Middle frontal gyrus (tissue), 1 donor: ENCODE measurements around the gene SLC16A3.
A peak's percentile ranks its signal among the peaks of the same experiment; 100 is the strongest.

Source experiments
- DNase-seq: peaks from one replicate; pipeline ENCODE4 v3.0.0-alpha.2; 2015; ENCODE audit warnings: low spot score; ENCODE audit errors: extremely low spot score

Gene SLC16A3

DNA sequence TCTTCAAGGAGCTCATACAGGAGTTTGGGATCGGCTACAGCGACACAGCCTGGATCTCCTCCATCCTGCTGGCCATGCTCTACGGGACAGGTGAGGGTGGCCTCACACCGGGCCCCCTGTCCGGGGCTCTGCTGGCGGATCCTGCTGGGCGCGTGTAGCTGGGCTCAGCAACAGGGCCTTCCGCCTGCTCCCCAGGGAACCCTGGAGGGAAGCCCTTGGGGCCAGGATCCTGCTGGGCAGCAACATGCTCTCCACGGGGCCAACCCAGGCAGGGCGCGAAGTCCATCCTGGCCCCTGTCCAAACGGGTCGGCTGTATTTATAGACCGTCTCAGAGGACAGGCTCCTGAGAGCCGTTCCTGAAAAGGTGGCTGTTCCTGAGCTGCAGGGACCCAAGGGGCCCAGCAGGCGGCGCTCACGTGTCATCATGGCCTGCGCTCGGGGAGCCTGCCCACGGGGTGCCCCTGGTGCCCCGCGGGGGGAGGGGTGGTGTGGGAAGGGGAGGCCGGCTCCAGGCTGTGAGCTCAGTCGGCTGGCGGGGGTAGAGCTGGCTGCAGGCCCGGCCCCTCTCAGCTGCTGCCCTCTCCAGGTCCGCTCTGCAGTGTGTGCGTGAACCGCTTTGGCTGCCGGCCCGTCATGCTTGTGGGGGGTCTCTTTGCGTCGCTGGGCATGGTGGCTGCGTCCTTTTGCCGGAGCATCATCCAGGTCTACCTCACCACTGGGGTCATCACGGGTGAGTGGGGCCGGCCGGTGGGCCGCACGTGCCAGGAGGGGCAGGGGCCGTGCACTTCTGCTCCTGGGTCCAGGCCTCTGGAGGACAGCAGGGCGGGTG is 7.5 kb downstream of the SLC16A3 start:
- no peak for DNase-seq

DNA sequence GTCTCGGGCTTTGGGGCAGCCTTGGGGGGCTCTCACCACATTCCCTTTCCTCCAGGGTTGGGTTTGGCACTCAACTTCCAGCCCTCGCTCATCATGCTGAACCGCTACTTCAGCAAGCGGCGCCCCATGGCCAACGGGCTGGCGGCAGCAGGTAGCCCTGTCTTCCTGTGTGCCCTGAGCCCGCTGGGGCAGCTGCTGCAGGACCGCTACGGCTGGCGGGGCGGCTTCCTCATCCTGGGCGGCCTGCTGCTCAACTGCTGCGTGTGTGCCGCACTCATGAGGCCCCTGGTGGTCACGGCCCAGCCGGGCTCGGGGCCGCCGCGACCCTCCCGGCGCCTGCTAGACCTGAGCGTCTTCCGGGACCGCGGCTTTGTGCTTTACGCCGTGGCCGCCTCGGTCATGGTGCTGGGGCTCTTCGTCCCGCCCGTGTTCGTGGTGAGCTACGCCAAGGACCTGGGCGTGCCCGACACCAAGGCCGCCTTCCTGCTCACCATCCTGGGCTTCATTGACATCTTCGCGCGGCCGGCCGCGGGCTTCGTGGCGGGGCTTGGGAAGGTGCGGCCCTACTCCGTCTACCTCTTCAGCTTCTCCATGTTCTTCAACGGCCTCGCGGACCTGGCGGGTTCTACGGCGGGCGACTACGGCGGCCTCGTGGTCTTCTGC is 8.4 kb downstream of the SLC16A3 start:
- DNase-seq = no peak

DNA sequence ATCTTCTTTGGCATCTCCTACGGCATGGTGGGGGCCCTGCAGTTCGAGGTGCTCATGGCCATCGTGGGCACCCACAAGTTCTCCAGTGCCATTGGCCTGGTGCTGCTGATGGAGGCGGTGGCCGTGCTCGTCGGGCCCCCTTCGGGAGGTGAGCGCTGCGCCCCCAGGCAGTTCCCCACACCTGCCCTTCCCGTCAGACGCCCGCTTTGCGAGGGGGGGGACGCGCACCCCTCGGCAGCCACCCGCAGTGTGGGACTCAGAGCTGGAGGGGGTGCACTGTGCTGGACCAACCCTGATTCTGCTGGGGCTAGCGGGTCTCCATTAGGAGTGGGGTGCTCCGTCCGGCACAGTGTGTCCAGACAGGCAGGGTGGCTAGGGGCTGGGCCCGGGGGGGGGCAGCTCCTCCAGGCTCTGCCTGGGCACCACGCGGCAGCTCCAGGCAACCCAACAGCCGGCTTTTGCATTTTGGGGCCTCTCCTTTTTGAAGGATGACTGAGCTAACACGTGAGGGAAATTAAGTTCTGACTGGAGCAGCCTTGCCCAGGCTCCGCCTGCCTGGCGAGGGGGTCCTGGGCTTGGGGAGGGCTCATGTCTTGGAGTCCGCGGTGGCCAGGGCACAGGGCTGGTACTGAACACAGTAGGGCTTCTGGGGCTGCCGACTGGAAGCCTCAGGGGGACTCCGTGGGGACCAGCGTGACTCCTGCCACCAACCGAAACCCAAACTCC is 9.1 kb downstream of the SLC16A3 start:
- DNase-seq = no peak

DNA sequence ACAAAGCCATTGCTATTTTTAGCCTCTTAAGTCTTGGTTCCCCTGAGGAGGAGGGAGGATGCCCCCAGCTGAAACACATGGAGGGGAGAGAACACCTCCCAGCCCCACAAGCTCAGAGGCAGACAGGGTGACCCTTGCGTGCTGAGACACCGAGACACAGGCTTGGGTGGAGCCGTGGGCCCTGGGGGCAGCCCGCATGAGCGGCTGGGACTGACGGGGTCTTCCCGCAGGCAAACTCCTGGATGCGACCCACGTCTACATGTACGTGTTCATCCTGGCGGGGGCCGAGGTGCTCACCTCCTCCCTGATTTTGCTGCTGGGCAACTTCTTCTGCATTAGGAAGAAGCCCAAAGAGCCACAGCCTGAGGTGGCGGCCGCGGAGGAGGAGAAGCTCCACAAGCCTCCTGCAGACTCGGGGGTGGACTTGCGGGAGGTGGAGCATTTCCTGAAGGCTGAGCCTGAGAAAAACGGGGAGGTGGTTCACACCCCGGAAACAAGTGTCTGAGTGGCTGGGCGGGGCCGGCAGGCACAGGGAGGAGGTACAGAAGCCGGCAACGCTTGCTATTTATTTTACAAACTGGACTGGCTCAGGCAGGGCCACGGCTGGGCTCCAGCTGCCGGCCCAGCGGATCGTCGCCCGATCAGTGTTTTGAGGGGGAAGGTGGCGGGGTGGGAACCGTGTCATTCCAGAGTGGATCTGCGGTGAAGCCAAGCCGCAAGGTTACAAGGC is 9.8 kb downstream of the SLC16A3 start:
- peak; percentile 41 for DNase-seq

DNA sequence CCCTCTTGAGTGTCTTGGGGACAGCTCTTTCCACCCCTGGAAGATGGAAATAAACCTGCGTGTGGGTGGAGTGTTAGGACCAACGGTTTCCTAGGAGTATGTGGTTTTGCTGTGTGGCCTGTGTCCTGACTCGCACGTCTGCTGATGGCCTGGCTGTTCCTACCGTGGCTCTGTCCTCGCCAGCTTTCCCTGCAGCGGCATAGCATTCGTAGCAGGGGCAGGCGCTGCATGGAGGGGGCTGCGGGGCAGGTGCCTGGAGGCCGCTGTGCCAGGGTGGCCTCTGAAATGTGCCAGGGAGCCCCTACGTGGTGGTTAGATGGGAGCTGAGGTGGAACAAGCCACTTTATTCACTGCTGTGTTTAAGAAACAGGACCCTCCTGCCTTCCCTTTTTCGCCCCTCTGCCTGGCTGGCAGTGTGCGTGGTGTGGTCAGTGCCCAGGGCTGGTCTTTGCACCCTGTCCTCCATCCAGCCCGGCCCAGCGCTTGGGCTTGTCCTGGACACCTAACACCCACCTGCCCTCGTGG is 10.6 kb downstream of the SLC16A3 start:
- DNase-seq = no peak

DNA sequence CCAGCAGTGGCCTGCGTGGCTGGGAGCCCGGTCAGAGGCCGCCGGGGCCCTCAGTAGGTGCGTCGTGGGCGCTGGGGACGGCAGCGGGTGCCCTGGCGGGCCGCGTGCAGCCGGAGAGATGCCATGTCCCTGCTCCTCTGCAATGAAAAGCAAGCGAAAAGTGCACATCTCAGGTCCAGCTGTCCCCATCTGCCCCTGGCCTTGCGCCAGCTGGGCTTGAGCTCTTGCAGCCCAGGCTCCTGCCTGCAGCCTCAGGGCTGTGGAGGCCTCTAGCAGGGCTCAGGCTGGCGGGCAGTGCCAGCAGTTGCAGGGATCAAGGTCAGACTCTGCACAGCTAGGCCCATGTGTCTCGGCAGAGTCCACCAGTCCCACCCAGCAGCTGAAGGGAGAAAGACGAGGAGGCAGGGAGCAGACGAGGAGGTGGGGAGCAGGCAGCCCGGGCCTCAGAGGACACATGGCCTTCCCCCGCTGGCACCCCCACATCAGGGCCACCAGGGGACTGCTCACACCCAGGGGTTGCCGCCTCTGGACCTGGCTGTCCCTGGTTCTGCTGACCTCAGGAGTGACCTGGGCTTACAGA is 11.2 kb downstream of the SLC16A3 start:
- no peak for DNase-seq

DNA sequence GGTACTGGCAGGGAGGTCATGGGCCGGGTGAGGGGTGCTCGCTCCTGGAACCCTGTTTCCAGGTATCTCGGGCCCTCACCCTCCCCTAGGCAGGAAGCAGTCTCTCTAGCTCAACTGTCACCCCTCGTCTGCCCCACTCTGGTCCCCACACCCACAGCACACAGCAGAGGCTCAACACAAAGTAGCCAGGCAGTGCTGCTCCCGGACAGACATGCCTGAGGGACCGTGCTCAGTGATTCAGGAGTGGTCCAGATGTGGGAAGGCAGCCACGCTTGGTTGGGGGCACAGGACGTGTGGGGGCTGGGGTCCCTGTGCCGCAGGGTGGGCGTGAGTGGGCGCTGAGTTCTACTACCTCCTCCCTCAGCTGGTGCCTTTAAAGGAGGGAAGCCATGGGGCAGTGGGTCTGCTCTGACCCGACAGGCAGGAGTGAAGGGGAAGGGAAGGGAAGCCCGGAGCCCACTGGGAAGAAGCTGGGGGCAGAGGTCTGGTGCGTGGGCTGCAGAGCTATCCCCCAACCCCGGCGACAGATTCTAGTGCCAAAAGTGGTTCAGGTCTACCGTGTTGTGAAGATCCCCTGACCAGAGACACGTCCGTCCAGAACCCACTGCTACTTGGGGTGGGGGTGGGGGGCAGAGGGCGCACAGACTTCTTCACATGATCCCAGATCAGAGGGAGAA is 11.8 kb downstream of the SLC16A3 start:
- DNase-seq = no peak

DNA sequence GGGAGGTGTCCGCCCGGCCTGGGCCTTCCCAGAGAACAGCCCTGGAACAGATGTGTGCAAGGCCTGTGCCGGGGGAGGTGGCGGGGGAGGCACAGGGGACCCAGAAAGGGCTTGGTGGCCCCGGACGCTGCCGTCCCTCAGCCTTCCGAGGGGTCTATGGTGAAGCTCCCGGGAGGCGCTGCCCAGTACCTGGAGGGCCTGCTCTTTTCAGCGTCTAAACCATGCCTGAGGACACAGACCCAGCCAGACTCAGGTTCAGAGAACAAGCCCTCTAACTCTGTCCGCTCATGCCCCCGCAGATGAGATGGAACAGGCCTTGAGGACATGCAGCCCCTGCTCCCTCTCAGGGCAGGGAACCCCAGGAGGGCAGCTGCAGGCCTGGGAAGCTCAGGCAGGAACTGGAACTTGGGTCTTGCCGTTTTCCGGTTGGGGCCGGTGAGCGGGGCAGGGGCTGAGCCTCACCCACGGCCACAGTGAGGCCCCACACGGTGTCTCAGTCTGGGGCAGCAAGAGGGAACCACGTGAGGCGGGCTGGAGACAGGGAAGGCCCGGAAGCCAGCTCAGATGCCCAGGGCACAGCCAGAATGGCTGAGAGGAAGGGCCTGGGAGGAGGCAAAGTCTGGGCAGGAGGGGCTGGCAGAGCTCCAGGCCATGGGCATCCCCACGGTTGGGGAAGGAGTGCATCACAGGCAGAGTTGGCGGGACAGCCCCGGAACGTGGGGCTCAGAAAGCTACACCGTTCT is 12.5 kb downstream of the SLC16A3 start:
- no peak for DNase-seq

DNA sequence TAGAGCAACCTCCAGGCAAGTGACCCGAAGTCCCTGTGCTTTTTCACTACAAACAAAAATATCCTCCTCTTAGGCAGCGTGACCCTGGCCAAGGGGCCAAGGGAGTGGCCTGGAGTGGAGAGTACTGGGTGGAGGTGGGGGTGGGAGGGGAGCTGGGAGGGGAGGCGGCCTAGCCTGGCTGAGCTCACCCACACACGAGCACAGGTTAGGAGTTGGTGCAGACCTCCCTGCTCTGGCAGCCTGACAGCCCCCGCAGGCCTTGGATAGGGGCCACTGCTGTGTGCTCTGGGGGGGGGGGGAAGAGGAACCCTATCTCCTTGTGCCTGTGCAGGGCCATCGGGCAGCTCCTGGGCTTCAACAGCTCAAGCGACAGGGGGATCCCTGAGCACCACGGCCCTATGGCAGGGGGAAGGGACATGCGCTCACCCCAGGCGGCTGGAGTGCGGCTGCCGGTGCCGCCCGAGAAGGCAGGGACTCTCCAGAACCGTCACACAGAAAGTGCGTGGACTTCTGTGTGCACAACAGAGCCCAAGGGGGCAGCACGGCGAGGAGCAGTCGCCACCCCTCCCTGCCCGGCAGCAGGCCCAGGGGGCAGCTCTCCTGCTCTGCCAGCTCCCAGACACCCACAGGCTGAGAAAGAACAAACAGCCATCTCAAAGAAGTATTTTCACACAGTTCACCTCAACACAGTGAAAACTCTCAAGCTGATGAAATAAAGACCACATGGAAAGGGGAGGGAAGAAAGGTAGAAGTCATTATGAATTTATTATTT is 13.3 kb downstream of the SLC16A3 start:
- no peak for DNase-seq

DNA sequence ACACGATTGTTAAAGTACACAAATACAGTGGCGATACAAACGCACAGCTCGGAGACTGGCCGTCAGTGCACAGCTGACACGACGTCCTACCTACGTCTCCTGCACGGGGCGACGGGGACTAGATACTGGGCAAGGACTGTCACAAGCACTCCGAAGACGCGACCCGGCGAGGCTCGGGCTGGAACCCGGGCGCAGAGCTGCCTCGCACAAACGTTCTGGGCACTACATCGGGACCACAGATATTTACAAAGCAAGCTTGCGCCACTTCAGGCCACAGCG is 13.8 kb downstream of the SLC16A3 start:
- DNase-seq = no peak

DNA sequence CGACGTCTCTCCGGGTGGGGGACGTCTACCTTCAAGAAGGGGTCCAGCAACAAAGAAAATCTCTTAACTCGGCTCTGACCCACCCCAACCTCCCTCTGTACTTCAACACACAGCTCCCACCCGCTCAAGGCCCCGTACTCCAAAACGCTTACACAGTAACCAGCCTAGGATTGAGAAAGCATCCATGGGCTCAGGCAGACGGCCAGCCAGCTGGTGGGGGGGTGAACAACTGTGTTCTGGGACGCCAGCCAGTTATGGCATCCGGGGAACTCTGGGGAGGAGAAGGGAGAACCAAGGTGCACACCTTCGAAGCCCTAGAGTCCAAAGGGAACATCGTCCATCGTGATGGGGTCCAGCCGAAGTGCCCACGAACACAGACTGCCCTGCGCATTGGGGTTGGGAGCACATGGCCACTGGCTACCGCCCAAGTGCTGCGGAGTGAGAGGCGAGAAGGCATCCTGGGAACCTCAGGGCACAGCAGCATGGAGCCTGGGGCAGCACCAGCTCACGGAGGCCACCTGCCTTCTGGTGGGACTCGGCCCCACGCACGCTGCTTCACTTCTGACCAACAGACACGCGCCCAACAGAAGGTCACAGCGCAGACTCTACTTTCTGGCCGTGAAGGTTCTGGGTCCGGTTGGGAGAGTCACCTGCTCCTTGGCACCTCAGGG is 14.3 kb downstream of the SLC16A3 start:
- peak; percentile 75 for DNase-seq

DNA sequence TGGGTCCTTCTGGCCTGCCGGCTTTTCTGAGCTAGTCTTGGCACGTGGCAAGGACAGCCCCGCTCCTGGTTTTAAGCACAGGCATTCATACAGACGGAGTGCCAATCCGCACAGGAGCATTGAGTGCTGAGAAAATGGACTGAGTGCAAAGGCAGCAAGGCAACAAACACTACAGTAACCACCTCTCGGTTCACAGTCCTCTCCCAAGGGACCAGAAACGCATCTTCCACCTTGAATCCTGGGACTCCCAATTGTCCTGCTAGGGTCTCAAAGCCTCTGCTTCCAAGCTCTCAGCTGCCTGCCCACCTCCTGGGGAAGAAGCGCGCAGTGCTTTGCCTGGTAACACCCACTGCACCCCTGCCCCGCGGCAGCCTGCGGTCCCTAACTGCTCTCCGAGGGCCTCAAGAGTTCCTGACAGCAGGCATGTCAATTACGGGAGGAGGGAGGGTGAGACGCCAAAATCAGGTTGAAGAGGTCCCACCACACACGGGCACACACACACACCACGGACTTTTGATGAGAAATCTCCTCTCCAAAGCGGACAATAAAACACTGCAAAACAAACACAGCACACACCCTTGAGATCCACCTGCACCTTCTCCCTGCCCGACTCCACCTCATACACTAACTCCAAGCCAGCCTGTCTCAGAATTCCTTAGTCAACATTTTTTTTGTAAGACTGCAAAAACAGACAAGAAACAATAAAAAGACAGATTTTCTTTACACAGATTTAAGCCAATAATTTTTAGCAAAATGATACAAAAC is 15.0 kb downstream of the SLC16A3 start:
- no peak for DNase-seq

DNA sequence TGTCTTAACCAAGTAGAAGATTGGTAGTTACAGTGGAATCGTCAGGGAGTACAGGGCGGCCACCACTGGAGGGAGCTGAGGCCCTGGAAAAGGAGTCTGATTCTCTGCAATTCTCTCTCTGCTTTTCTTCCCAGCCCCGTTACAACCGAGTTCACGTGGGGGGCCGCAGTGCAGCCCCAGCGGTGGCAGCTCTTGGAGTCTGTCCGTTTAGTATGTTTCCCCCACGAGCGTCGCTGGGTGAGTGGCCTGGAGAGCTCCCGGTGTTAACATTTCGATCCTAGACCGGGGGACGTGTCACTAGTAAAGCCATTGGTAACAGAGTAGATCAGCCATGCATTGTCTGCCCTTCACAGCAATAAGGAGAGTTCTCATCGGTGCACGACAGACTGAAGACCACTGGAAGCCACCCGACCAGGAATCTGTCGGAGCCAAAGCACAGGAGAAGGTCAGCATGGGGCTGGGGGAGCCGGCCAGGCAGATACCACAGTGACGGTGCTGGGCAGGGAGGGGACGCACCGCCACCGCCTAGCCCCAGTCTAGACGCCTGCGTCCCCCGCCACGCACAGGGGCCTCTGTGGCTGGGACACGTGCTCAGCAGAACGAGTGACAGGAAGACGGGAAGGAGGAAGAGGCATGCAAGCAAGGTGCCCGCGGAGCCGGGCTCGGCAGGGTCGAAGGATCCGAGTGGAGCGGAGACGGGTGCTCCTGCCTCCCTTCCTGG is 15.7 kb downstream of the SLC16A3 start:
- DNase-seq = no peak

DNA sequence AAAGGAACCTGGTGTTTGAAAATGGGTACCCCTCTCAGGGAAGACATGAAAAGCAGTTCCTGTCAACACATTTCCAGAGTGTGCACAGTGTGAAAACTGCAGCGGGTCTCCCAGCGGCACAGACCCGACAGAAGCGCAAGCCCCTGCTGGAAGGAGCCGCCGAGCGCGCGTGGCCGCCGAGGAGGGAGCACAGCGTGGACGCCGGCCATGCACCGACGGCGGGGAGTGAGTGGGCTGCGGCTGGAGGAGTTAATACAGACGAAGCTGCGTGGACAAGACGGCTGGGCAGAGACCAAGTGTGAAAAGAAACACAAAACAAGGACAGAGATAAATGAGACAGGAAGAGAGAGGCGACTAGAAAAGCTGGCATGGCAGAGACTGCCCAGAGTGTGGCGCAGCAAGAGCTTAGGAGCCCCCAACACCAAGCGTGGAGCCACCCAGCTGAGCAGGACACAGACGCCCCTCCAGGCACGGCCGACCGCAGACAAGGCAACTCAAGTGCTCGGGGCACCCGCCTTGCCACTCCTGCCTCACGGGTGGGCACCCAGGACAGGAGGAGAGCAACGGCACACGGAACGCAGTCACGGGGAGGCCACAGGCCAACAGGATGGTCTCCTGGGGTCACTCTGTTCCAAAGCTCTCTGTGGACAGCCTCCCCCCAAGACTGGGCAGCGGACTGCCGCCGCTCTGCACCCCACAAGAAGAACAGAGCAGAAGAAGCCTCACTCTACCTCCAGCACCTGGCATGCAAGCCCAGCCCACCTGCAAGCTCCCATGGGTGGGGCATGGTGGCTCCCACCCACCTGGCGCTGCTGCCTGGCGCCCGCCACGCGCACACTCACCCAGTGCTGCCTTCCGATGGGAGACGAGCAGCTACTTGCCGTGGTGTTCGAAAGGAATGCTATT is 16.5 kb downstream of the SLC16A3 start:
- no peak for DNase-seq

DNA sequence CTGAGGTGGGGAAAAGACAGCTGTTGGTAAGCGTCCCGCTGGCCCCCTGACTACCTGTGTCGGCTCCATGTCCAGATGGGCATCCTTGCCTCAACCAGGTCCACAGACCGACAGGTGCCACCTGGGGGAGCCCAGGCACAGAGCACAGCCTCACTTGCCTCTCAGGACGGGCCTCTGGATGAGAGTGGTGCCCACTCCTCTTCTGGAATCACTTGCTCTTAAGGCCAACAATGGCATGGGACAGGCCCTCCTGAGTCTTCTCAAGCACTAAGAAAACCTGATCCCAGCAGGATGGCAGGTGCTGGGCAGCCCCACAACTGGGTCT is 17.2 kb downstream of the SLC16A3 start:
- no peak for DNase-seq
